GM23248 (cell line): ENCODE data around the gene ATF5.

ENCODE experiments used
- EZH2 ChIP-seq: fragments of 200-600 bp; sonication (generic); IDR thresholded peaks from 2 replicates; pipeline ENCODE4 v1.6.1; 2018; ENCODE audit warnings: antibody characterized with exemption, mild to moderate bottlenecking; ENCODE audit not compliant: insufficient read depth, poor library complexity, severe bottlenecking
- EZH2phosphoT487 ChIP-seq: fragments of 200-600 bp; sonication (generic); IDR thresholded peaks from 2 replicates; pipeline ENCODE4 v1.6.1; 2018; ENCODE audit warnings: antibody characterized with exemption, moderate library complexity, mild to moderate bottlenecking, low read depth; ENCODE audit not compliant: insufficient read depth

DNA sequence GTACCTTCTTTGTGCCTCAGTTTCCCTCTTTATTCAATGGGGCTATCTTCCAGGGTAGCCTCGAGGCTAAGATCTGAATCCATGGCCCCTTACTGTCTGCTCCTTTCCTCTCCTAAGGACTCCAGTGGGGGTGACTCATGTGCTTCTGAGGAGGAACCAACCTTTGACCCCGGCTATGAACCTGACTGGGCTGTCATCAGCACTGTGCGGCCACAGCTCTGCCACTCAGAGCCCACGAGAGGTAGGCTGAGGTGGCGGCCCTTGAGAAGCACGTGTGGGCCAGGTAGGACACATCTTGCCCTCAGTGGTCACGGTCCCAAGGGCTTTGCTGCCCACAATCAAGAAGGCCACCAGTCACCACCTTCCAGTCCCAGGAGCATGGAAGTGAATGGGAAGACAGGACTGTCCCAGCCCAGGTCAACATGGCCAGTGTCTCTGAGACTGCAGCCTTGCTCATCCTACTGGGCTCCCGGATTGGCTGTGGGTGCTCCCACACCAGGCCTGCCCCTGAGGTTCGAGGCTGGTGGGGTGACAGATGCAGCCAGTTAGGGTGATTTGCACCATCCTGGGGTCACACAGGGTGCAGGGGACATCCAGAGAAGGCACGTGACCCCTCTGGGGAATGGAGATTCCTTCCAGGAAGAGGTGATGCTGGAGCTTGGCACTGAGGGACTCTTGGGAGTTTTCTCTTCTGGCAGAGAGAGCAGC is 48.7 kb upstream of the ATF5 start:
- TF ChIP-seq EZH2 (no peak), EZH2phosphoT487 (no peak)
